ENCODE measurements around the gene TENM3. TPM values are rescaled to one million over a fixed set of nuclear protein-coding genes. Genes with fewer than 3 reads are reported as not detected.

The TENM3 gene
- total and polyA plus RNA-seq, 2 donors (not counting 3 experiments of a cell fraction or from before 2014, with no cell fraction given) = 3.2 to 6.2 TPM

DNA sequence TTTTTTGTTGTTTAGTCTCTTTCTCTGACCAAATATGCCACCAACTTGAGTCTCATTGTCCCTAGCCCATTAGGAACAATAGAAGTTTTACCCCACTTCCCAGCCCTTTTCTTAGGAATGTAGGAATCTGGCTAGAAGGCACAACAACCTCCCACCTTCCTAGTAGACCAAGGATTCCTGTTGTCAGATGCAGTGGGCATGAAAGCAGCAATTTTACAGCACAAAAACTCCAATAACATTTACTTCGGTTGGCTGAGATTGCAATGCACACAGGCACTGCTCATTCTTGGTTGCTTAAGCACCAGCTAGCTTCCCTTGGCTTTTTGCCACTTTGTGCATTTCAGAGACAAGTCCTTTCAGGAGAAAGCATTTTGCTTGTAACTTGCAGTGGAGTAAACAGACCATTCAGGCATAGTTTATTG lies 312.8 kb downstream of the TENM3 start:
- no peak overlapping the region for H3K27ac ChIP-seq (ENCODE audit: insufficient read depth, low read depth, low read length)
- ChIA-PET CTCF (interaction anchor here (1.5 kb wide), 1 partner anchor 23 kb away, joined by 3 read pairs; no protein-coding TSS in a partner anchor), POLR2A (no interaction called here)
- no peak for FAIRE-seq
- no peaks in the 10 kb centered on the region for H3K4me1 ChIP-seq (ENCODE audit: control insufficient read depth, extremely low read depth, insufficient read depth, low read length)
- H3K4me3 ChIP-seq (replicated peaks in 1 of 3; ENCODE audit: insufficient read depth in 1 of 3, low read depth in 1 of 3, low read length in 3 of 3) = no peak overlapping the region
- H4K20me1 ChIP-seq (replicated peaks; ENCODE audit: control insufficient read depth, extremely low read depth, insufficient read depth, low read length) = no peaks in the 10 kb centered on the region
- intact Hi-C loops (cut with micrococcal nuclease) = no loop called here
- peak overlapping the region; percentile 32 for H2AFZ ChIP-seq (ENCODE audit: low read depth, low read length)
- H3K9ac ChIP-seq (replicated peaks; ENCODE audit: extremely low read depth, insufficient read depth, low read length) = no peak overlapping the region
- no peaks in the 10 kb centered on the region for H3K36me3 ChIP-seq (ENCODE audit: control insufficient read depth in 2 of 2, extremely low read depth in 1 of 2, insufficient read depth in 2 of 2, low read length in 2 of 2)
- H3K4me2 ChIP-seq (ENCODE audit: insufficient read depth, low read length) = no peak overlapping the region
- BruUV-seq (replicated peaks) = no TSS peak
- H3K9me1 ChIP-seq (replicated peaks; ENCODE audit: control insufficient read depth, extremely low read depth, insufficient read depth, low read length) = no peaks in the 10 kb centered on the region
- TF ChIP-seq, protein P1, sequence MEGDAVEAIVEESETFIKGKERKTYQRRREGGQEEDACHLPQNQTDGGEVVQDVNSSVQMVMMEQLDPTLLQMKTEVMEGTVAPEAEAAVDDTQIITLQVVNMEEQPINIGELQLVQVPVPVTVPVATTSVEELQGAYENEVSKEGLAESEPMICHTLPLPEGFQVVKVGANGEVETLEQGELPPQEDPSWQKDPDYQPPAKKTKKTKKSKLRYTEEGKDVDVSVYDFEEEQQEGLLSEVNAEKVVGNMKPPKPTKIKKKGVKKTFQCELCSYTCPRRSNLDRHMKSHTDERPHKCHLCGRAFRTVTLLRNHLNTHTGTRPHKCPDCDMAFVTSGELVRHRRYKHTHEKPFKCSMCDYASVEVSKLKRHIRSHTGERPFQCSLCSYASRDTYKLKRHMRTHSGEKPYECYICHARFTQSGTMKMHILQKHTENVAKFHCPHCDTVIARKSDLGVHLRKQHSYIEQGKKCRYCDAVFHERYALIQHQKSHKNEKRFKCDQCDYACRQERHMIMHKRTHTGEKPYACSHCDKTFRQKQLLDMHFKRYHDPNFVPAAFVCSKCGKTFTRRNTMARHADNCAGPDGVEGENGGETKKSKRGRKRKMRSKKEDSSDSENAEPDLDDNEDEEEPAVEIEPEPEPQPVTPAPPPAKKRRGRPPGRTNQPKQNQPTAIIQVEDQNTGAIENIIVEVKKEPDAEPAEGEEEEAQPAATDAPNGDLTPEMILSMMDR (IDR thresholded peaks at IDR 0.05; ENCODE audit: extremely low read depth in 1 of 2, insufficient read depth in 1 of 2, low read depth in 1 of 2, low read length in 2 of 2) = no peak
- TF ChIP-seq, protein P2, sequence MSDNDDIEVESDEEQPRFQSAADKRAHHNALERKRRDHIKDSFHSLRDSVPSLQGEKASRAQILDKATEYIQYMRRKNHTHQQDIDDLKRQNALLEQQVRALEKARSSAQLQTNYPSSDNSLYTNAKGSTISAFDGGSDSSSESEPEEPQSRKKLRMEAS (IDR thresholded peaks at IDR 0.05; ENCODE audit: insufficient read depth, insufficient read length) = no peak
- TF ChIP-seq JUN (IDR thresholded peaks at IDR 0.05; ENCODE audit: borderline replicate concordance, insufficient read depth, insufficient read length, low read depth) (no peak), MYC (IDR thresholded peaks at IDR 0.05; ENCODE audit: low read depth, low read length) (no peak), POLR2A (IDR thresholded peaks at IDR 0.05; ENCODE audit: low read depth, low read length) (no peak), GATA2 (IDR thresholded peaks at IDR 0.05; ENCODE audit: insufficient read depth, insufficient read length, low read depth, low read length) (no peak), POLR2AphosphoS5 (IDR thresholded peaks at IDR 0.05; ENCODE audit: insufficient read depth, low read depth, low read length) (no peak), EZH2 (IDR thresholded peaks at IDR 0.05; ENCODE audit: borderline replicate concordance, low read depth, low read length, severe bottlenecking) (no peak), FOS (IDR thresholded peaks at IDR 0.05; ENCODE audit: borderline replicate concordance, insufficient read depth, low read length) (no peak)
- dilution Hi-C loops (cut with MboI; ENCODE audit: extremely low pct_ligation_motif_present, low sequenced_read_pairs) = no loop called here
- no peaks in the 10 kb centered on the region for H3K27me3 ChIP-seq (ENCODE audit: control insufficient read depth in 2 of 2, insufficient read depth in 2 of 2, low read length in 2 of 2)
- no peaks in the 10 kb centered on the region for H3K79me2 ChIP-seq (ENCODE audit: control insufficient read depth, insufficient read depth, low read length)
- DNase-seq (ENCODE audit: low read depth, low spot score) = no peak
- H3K9me3 ChIP-seq (replicated peaks; ENCODE audit: control insufficient read depth, insufficient read depth, low read length) = no peaks in the 10 kb centered on the region
